Suprapubic skin (tissue), 4 donors: ENCODE measurements around the gene PCMTD2.

Source experiments
- EP300 ChIP-seq: sonication (generic); formaldehyde crosslinking; IDR thresholded peaks from one replicate; pipeline ENCODE4 v1.6.1; 2017; ENCODE audit warnings: antibody characterized with exemption
- POLR2A ChIP-seq, 2 donors: fragments of 450-650 bp; IDR thresholded peaks; one replicate each; pipeline ENCODE4 v1.6.1; 2017; ENCODE audit warnings: antibody characterized with exemption in 2 of 2, mild to moderate bottlenecking in 2 of 2, moderate library complexity in 2 of 2
- POLR2AphosphoS5 ChIP-seq, 3 donors: sonication (generic); formaldehyde crosslinking; IDR thresholded peaks; one replicate each; pipeline ENCODE4 v1.6.1; 2017; ENCODE audit warnings: antibody characterized with exemption in 3 of 3
- TF ChIP-seq, protein P1 (sequence below), 2 donors: fragments of 200-600 bp in 1 of 2; fragments of 450-650 bp in 1 of 2; sonication (generic) in 1 of 2; IDR thresholded peaks; one replicate each; pipeline ENCODE4 v1.5.1; 2016 to 2019; ENCODE audit warnings: antibody characterized with exemption in 2 of 2, mild to moderate bottlenecking in 1 of 2, moderate library complexity in 1 of 2

DNA sequence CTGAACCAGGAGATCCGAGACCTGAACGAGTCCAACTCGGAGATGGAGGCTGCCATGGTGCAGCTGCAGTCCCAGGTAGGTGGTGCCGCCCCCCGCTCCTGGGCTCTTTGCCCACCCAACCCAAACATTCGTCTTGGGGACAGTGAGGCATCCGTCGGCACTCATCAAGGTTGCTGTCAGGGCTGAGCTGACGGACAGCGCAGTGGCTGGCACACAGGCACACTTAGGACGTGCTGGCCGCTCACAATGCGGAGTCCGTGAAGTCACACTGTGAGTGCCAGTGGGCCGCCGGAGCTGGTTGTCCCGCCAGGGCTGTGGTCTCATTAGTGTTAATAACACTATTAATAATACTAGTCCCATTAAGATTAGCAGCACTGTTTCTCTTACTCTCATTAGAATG is 18.2 kb upstream of the PCMTD2 start:
- TF ChIP-seq POLR2A (IDR thresholded peaks at IDR 0.05), result no peak
- TF ChIP-seq, protein P1, sequence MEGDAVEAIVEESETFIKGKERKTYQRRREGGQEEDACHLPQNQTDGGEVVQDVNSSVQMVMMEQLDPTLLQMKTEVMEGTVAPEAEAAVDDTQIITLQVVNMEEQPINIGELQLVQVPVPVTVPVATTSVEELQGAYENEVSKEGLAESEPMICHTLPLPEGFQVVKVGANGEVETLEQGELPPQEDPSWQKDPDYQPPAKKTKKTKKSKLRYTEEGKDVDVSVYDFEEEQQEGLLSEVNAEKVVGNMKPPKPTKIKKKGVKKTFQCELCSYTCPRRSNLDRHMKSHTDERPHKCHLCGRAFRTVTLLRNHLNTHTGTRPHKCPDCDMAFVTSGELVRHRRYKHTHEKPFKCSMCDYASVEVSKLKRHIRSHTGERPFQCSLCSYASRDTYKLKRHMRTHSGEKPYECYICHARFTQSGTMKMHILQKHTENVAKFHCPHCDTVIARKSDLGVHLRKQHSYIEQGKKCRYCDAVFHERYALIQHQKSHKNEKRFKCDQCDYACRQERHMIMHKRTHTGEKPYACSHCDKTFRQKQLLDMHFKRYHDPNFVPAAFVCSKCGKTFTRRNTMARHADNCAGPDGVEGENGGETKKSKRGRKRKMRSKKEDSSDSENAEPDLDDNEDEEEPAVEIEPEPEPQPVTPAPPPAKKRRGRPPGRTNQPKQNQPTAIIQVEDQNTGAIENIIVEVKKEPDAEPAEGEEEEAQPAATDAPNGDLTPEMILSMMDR (IDR thresholded peaks at IDR 0.05), result no peak
- TF ChIP-seq EP300, result no peak
- TF ChIP-seq POLR2AphosphoS5 (IDR thresholded peaks at IDR 0.05), result no peak
